Cortex of kidney (tissue), 1 donor: ENCODE data around the gene NRARP.

Experiments used
- DNase-seq: peaks from one replicate; lab custom pipeline; 2025; lab: John Stamatoyannopoulos, UW

The NRARP gene

DNA sequence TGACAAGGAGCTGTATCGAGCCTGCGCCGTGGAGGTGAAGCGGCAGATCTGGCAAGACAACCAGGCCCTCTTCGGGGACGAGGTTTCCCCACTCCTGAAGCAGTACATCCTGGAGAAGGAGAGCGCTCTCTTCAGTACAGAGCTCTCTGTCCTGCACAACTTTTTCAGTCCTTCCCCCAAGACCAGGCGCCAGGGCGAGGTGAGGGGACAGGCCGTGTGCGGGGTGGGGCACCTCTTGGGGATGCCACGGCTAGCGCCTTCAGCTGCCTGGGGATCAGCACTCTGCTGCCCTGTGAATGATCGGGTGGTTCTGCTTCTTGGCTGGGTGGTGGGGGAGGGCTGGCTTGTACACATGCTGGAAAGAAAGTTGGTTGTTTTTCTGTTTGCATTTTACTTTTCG, 45.2 kb downstream of the NRARP start:
- no peak for DNase-seq

DNA sequence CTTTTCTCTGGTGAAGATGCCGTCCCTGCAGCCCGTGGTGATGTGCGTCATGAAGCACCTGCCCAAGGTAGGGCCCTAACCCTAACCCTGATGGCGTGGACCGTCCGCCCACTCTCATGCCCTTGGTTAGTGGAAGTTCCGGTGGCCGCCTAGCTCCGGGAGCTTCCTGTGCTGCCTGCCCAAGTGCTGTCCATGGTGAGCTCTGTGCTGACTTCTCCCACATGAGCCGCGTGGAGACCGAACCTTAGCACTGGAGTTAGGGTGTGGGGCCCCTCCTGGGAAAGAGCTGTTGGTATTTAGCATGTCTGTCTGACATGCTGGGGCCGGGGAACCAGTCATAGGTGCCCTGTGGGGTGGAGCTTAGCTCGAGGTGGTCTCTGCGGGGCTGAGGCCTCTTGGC, 45.7 kb downstream of the NRARP start:
- no peak for DNase-seq

DNA sequence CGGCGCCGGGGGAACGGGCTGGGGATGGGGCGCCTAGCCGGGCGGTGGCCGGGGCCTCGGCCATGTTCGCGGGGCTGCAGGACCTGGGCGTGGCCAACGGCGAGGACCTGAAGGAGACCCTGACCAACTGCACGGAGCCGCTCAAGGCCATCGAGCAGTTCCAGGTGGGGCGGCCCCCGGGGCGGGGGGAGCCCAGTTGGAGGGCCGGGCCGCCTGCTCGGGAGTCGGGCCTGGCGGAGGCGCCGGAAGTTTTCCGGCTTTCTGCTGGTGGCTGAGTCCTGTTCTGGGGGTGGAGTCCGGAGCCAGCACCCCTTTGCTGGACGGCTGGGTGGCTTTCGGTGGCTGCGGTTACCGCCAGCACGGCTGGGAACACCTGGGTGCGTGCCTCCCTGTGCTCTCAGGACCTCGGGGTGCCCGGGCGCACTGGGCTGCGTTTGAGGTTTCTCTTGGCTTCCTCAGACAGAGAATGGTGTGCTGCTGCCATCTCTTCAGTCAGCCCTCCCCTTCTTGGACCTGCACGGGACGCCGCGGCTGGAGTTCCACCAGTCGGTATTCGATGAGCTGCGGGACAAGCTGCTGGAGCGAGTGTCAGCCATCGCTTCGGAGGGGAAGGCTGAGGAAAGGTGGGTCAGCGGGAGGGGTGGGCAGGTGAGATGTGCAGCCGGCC, 46.5 kb downstream of the NRARP start:
- no peak for DNase-seq

DNA sequence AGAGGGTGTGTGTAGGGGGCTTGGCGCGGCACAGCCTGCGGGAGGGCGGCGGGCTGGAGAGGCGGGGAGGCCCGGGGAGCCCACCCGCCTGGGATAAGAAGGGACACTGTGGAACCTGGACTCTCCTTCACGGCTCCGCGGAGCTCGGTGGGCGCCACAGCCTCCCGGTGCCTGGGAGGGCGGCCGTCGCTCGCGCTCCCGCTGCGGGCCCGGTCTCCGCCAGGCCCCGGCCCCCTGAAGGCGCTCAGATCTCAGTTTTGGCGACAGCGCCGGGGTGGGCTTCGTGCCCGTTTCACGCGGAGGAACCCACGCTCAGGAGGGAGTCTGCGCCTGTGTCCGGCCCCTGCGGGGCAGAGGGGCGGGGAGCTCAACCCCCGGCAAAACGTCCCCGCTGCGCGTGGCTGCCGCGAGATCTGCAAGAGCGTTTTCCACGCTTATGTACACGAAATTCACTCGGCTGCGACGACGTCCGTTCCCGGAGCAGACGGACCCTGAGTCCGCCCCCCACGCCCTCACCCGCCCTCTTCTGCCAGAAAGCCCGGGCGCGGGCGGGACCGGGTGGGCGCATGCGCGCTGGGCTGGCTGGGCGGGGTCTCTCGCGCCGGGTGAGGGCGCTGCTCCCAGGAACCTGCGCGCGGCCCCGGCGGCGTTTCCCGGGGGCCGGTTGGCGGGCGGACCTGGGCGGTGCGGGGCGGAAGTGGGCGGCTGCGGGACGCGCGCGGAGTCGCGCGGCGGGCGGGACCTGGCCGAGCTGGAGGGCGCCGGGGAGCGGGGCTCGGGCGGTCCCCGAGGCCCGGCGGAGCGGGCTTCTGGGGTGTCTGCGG, 47.2 kb downstream of the NRARP start, which contains the start of gene NELFB:
Gene NELFB (plus strand): TSS at position 704 of the 824 bp plus-strand sequence.
- peak; percentile 87 for DNase-seq

DNA sequence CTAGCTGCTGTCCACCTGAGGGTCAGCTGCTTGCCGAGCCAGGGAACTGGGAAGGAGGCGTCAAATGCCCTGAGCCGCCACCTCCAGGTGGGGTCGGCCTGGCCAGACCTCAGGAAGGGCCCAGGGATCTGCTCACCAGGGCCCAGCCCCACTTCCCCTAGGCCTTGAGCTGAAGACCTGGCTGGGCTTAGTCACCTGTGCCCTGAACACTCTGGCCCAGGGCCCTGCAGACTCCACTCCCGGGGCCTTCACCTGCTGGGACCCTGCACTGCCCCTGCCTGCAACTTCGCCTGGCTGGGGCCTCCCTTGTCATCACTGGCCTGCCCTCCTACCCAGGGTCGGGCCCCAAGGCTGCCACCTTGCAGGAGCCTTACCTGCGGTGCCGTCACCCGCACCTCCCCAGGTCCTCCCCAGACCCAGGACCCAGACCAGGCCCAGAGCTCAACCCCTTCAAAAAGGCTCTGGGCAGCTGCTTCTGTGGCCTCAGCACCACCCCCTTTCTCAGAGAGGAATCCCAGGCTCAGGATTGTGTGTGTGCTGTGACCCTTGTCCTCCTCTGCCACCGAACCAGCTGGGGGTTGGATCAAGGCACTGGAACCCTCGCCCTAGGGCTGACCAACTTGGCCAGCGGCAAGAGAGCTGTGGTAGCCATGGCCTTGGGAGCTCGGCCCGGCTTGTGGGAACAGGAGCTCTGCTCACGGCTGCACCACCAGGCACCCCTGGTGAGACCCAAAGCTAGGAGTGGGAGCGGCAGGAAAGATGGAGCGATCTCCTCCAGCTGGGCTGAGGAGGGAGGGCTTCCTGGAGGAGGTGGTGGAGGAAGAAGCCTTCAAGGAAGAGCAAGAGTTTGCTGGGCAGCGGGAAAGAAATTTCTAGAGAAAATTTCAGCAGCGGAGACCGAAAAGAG, 48.1 kb downstream of the NRARP start:
- no peak for DNase-seq

DNA sequence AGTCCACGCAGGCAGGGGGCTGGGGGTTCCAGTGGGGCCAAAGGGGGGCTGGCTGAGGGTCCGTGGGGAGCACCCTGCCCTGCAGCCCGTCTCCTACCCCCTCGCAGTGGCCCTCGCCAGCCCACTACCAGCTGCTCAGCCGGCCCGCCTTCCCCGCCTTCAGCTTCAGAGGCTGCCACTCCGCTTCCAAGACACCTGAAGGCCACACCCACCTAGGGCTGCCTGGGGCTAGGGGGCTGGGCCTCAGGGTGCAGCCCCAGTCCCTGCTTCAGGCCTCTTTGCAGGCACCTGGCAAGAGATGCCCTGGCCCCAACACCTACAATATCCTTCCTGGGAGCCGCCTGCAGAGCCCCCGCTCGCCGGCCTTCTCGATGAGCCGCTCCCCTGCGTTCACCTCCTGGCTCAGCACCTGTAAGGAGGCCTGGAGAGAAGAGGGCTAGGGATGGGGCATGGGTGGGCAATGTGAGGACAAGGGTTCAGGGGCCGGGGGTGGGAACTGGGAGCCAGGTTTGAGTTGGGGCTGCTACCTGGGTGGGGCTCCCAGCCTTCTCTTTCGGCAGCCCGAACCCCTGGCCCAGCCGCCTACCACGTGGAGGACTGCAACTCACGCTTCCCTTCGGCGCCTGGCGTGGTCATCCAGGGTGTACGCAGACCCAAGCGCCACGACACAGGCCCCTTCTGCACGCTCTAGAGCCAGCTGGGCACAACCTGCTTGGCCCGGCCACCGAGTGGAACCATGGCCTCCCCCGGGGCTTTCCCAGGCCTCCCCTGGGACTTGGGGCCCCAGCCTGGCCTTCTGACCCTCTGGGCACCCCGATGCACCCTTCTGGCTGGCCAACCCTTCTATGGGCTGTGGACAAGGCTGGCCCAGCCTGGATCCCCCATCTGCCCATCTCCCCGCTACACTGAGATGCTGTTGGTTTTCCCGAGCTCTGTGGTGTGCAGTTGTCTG, 49.2 kb downstream of the NRARP start:
- DNase-seq, result no peak

DNA sequence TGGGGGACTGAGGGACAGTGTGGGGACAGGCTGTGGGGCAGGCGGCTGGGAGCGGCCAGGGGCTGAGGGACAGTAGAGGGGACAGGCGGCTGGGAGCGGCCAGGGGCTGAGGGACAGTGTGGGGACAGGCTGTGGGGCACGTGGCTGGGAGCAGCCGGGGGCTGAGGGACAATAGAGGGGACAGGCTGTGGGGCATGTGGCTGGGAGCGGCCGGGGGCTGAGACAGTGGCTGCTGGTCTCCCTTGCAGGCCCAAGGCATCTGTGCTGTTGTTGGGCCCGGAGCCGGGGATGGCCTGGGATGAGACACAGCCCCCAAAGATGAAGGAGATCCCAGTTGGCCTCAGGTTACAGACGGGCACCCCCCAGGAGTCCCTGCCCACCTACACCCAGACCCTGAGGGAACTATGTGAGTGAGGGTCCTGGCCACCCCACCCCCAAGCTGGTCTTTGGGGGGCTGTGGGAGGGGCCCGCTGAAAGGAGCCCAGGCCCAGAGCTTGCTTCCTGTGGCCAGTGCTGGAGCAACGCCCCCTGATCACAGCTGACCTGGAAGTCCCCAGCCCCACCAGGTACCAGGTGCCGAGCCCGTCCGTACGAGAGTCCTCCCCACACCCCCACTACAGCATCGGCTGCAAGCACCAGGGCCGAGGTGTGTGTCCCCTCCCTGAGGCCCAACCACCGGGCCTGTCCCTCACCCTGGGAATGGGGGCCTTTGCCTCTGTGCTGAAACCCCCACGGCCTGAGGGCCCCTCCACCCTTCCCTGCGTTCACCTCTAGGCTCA, 50.4 kb downstream of the NRARP start:
- no peak for DNase-seq

DNA sequence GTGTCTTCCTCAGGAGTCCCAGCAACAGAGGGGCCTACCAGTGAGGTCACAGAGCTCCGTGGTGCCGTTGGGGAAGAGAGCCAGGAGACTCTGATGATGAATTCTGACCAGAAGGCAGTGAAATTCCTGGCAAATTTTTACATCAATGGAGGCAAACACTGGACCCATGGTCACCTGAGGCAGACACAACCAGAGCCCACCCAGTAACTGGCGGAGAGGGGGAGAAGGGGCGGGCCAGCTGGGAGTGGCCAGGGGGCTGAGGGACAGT, 50.9 kb downstream of the NRARP start, which contains the start of gene STPG3:
Gene STPG3 (plus strand): TSS at position 93 of the 268 bp plus-strand sequence. CDS start 1 bp downstream, at position 94.
- DNase-seq, result no peak

DNA sequence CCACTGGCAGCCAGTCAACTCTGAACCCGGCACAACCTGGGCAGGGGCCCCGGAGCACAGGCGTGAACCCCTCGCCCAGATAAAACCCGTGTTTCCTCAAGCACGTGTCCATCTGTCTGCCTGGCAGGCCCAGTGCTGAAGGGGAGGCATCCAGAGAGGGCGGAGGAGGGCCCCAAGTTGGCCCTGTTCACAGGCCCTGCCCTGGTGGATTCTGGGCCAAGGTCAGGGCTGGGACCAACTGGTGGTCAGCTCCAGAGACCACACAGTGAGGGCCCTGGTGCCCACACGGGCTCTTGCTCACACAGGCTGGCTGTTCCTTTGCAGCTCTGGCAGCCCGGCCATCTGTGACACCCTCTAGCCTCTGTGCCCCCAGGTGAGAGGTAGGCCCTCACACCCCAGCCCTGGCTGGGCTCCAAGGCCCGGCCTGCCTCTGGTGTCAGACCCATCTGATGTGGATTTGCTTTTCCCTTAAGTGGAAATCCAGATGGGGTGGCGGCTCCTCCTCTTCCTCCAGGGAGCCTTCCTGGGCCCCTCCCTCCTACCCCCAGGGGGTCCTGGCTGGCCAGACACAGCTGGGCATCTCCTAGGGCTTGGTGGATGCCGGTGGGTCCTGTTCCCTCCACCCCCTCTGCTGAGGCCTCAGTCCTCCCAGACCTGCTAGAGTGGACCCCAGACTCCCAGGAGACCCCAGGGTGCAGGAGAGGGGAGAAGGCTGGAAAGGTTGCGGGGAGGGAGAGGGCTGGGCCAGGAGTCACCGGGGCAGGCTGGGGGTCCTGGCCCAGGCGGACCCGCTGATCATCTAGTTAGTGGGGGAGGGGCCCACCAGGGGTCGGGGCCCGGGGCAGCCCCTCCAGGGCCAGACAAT, 51.5 kb downstream of the NRARP start:
- no peak for DNase-seq
